Esophagus squamous epithelium (tissue), 5 donors: ENCODE measurements around the gene ACTR10. TPM values are rescaled to one million over a fixed set of nuclear protein-coding genes. Genes with fewer than 3 reads are reported as not detected.

Source experiments
- DNase-seq: peaks from one replicate; lab custom pipeline; 2025; lab: John Stamatoyannopoulos, UW
- H3K27ac ChIP-seq, 4 donors: fragments of 200-600 bp; sonication (generic); one replicate each; pipeline ENCODE4 v1.5.1; 2016 to 2019; ENCODE audit warnings: mild to moderate bottlenecking in 1 of 4
- H3K27me3 ChIP-seq, 4 donors: fragments of 200-600 bp; sonication (generic); 1 replicate in 3 of 4; 2 replicates in 1 of 4; pipeline versions ENCODE4 v1.5.1 to v1.6.0; 2017 to 2021; ENCODE audit warnings: antibody characterized with exemption in 1 of 4
- H3K36me3 ChIP-seq, 3 donors: fragments of 200-600 bp; sonication (generic); one replicate each; pipeline ENCODE4 v1.5.1; 2016 to 2019
- H3K4me1 ChIP-seq, 3 donors: fragments of 200-600 bp; sonication (generic); one replicate each; pipeline ENCODE4 v1.5.1; 2017 to 2019
- H3K4me3 ChIP-seq, 4 donors: fragments of 200-600 bp; sonication (generic); 1 replicate in 3 of 4; 2 replicates in 1 of 4; pipeline ENCODE4 v1.5.1; 2016 to 2019; ENCODE audit warnings: mild to moderate bottlenecking in 2 of 4, moderate library complexity in 1 of 4
- H3K9me3 ChIP-seq, 3 donors: fragments of 200-600 bp; sonication (generic); one replicate each; pipeline ENCODE4 v1.5.1; 2016 to 2019
- POLR2A ChIP-seq, 4 donors: fragments of 450-650 bp; IDR thresholded peaks; one replicate each; pipeline ENCODE4 v1.6.1; 2017; ENCODE audit warnings: antibody characterized with exemption in 4 of 4, mild to moderate bottlenecking in 4 of 4, moderate library complexity in 3 of 4
- WGBS, 2 donors: methylation state at CpG; one replicate each; pipeline ENCODE4 v1.1.5; 2018; 5-methylcytosine and 5-hydroxymethylcytosine counted together
- intact Hi-C: fragments of 100-400 bp; cut with DNase I; formaldehyde crosslinking; loops from one replicate; pipeline ENCODE4 v1.15.0; 2022
- total RNA-seq, 4 donors: library from RNA; depleted of rRNA; stranded (reverse); fragments of >200 nt; gene quantifications; one replicate each; pipeline ENCODE4 v1.1.0, GENCODE V29; 2016
- TF ChIP-seq, protein P1 (sequence below), 6 experiments: fragments of 450-650 bp in 4 of 6; fragments of 200-600 bp in 2 of 6; sonication (generic) in 2 of 6; IDR thresholded peaks; one replicate each; pipeline ENCODE4 v1.5.1; 2016 to 2019; ENCODE audit warnings: antibody characterized with exemption in 6 of 6, mild to moderate bottlenecking in 4 of 6, moderate library complexity in 4 of 6
- donor health status: DM: yes; HTN: yes; CAD: no.

The ACTR10 gene
- total RNA-seq, 4 donors from 2014 or later, result 19.2 to 62.6 (median 39.4) TPM

DNA sequence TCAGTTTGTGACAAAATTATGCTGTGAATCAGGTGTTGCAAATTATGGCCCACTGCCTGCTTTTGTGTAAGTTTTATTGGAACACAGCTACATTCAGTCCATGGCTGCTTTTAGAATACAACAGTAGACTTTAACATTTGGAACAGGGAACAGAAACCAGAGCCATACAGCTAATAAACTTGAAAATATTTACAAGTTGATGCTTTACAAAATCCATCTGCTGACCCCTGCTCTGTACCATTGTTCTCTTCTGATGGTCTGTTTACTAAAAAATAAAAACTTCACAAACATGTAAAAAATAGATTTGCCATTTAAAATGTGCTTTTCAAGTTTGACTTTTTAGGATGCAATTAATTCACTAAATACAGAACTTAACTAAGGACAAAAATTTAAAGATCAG lies 65.5 kb downstream of the ACTR10 start:
- H3K9me3 ChIP-seq, result no peaks in the 10 kb centered on the region
- H3K4me3 ChIP-seq, result no peak overlapping the region
- no peak overlapping the region for H3K27ac ChIP-seq
- DNase-seq, result no peak
- no peaks in the 10 kb centered on the region for H3K4me1 ChIP-seq
- intact Hi-C loops, result no loop called here
- no peak for TF ChIP-seq POLR2A (IDR thresholded peaks at IDR 0.05)
- TF ChIP-seq, protein P1, sequence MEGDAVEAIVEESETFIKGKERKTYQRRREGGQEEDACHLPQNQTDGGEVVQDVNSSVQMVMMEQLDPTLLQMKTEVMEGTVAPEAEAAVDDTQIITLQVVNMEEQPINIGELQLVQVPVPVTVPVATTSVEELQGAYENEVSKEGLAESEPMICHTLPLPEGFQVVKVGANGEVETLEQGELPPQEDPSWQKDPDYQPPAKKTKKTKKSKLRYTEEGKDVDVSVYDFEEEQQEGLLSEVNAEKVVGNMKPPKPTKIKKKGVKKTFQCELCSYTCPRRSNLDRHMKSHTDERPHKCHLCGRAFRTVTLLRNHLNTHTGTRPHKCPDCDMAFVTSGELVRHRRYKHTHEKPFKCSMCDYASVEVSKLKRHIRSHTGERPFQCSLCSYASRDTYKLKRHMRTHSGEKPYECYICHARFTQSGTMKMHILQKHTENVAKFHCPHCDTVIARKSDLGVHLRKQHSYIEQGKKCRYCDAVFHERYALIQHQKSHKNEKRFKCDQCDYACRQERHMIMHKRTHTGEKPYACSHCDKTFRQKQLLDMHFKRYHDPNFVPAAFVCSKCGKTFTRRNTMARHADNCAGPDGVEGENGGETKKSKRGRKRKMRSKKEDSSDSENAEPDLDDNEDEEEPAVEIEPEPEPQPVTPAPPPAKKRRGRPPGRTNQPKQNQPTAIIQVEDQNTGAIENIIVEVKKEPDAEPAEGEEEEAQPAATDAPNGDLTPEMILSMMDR (IDR thresholded peaks at IDR 0.05), result no peak
- H3K36me3 ChIP-seq, result peaks cover 25 to 100% (median 40%) of the 10 kb centered on the region in 3 donors
- H3K27me3 ChIP-seq, result no peaks in the 10 kb centered on the region

DNA sequence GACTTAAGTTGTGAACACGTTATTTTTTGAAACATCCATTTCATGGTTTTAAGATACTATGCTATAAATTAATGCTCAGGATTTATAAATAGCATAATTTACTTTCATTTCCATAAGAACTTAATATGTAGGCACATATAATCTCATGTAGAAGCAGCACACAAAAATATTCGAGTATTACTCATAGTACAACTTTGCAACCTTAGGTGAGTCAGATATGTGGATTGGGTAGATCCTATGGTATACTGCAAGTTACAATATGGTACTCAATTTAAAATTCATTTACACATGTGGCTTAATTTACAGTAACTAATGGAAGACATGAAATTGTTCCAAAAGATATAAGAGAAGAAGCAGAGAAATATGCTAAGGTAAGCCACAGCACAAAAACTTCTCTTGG lies 70.7 kb downstream of the ACTR10 start:
- DNase-seq, result no peak
- WGBS, 2 donors, result 72 to 76% methylated on average over 2 of the region's 2 CpGs
- intact Hi-C loops, result no loop called here
- TF ChIP-seq, protein P1 (IDR thresholded peaks at IDR 0.05), result no peak
- TF ChIP-seq POLR2A (IDR thresholded peaks at IDR 0.05), result no peak
- peaks cover 8 to 92% (median 28%) of the 10 kb centered on the region in 3 donors for H3K36me3 ChIP-seq
- no peaks in the 10 kb centered on the region for H3K9me3 ChIP-seq
- H3K4me3 ChIP-seq, result no peak overlapping the region
- no peak overlapping the region for H3K27ac ChIP-seq
- no peaks in the 10 kb centered on the region for H3K27me3 ChIP-seq
- peaks cover 0 to 9% (median 3%) of the 10 kb centered on the region in 3 donors for H3K4me1 ChIP-seq

DNA sequence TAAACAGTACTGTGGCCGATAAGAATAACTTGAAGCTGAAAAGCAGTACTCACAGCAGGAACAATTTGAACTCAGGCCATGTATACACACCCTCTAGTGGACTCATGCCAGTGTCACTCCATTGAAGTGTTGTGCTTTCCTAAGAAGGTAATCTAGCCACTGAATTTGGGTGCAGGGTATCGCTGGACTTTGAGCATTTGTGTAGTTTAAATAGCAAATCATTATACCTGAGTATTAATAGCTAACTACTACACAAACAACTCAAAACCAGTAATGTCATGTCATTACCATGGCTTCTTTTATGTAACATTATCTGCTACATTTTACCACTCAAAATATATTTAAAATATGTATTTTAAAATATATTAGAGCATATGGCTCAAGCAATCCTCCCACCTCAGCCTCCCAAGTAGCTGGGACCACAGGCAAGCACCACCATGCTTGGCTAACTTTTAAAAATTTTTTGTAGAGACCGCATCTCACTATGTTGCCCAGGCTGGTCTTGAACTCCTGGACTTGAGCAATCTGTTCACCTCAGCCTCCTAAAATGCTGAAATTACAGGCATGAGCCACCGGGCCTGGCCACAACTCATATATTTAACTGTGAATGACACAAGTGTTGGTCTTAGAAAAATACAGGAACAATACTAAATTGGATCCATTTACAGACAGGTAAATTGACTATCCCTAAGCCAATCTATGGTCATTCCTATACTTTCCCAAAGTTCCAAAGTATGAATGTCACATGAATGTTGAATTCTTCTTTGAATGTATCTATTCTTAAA lies 72.8 kb downstream of the ACTR10 start:
- peaks cover 0 to 13% (median 3%) of the 10 kb centered on the region in 3 donors for H3K4me1 ChIP-seq
- H3K27ac ChIP-seq, result peak overlapping the region in 2 of 4 donors; percentile 16 to 39
- no peaks in the 10 kb centered on the region for H3K27me3 ChIP-seq
- no peak overlapping the region for H3K4me3 ChIP-seq
- H3K36me3 ChIP-seq, result peaks cover 0 to 90% (median 33%) of the 10 kb centered on the region in 3 donors
- 72 to 79% methylated on average over 4 of the region's 4 CpGs for WGBS, 2 donors
- no peaks in the 10 kb centered on the region for H3K9me3 ChIP-seq
- TF ChIP-seq, protein P1 (IDR thresholded peaks at IDR 0.05), result peak in 1 of 6 experiments; percentile 27
- TF ChIP-seq POLR2A (IDR thresholded peaks at IDR 0.05), result no peak
- no peak for DNase-seq
- intact Hi-C loops, result no loop called here

DNA sequence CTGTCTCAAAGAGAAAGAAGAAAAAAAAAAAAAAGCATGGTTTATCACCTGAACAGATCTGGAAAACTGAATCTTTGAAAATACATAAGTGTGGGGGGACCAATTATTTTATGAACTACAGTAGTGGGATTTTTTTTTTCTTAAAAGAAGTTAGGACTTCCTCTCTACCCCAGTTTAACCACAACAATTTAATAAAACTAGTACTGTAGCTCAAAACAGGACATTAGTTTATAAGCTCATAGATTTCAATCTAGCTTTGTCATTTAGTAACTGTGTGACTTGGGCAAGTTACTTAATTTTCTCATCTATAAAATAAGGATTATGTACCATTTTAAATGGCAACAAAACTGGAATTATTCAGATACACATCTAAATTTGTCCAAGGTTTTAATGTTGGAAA lies 74.9 kb downstream of the ACTR10 start:
- peaks cover 0 to 13% (median 3%) of the 10 kb centered on the region in 3 donors for H3K4me1 ChIP-seq
- intact Hi-C loops, result no loop called here
- H3K9me3 ChIP-seq, result no peaks in the 10 kb centered on the region
- H3K27me3 ChIP-seq, result no peaks in the 10 kb centered on the region
- TF ChIP-seq, protein P1 (IDR thresholded peaks at IDR 0.05), result no peak
- TF ChIP-seq POLR2A (IDR thresholded peaks at IDR 0.05), result no peak
- DNase-seq, result no peak
- peak overlapping the region in 1 of 4 donors; percentile 36 for H3K27ac ChIP-seq
- H3K36me3 ChIP-seq, result peaks cover 0 to 90% (median 19%) of the 10 kb centered on the region in 3 donors
- H3K4me3 ChIP-seq, result no peak overlapping the region

DNA sequence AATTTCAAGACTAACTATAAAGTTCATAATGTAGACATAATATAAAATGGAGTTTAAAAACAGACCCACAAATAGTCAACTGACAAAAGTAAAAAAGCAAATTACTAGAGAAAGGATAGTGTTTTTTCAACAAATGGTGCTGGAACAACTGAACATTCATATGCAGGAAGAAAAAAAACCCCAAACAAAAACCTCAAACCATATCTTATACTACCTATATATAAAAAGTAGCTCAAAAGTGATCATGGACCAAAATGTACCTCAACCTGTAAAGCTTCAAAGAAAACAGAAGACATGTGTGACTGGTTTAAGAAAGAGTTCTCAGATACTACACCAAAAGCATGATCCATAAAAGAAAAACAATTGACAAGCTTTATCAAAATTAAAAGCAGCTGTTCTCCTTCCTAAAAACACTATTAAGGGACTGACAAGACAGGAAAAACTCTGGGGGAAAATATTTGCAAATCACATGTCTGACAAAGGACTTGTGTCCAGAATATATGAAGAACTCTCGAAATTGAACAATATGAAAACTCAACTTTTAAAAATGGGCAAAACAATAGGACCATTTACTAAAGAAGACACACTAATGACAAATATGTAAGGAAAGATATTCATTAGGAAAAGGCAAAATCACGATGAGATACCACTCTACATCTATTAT lies 75.7 kb downstream of the ACTR10 start:
- H3K9me3 ChIP-seq, result no peaks in the 10 kb centered on the region
- no peak overlapping the region for H3K27ac ChIP-seq
- no peak for DNase-seq
- intact Hi-C loops, result no loop called here
- peaks cover 0 to 21% (median 5%) of the 10 kb centered on the region in 3 donors for H3K4me1 ChIP-seq
- H3K36me3 ChIP-seq, result peaks cover 0 to 89% (median 19%) of the 10 kb centered on the region in 3 donors
- WGBS, 2 donors, result 79 to 81% methylated on average over 2 of the region's 2 CpGs
- H3K27me3 ChIP-seq, result no peaks in the 10 kb centered on the region
- TF ChIP-seq POLR2A (IDR thresholded peaks at IDR 0.05), result no peak
- TF ChIP-seq, protein P1 (IDR thresholded peaks at IDR 0.05), result no peak
- H3K4me3 ChIP-seq, result no peak overlapping the region
